Measurements from ENCODE around the gene ME3.

The ME3 gene

GRCh38 chr11:86592047-86592591, 80.3 kb downstream of the ME3 start:
- no peak overlapping the region for H3K9ac ChIP-seq (ENCODE audit: low read length)

GRCh38 chr11:86591631-86592030, 80.8 kb downstream of the ME3 start:
- no peak overlapping the region for H3K4me2 ChIP-seq (ENCODE audit: low read depth, low read length)
- TF ChIP-seq, protein P1, sequence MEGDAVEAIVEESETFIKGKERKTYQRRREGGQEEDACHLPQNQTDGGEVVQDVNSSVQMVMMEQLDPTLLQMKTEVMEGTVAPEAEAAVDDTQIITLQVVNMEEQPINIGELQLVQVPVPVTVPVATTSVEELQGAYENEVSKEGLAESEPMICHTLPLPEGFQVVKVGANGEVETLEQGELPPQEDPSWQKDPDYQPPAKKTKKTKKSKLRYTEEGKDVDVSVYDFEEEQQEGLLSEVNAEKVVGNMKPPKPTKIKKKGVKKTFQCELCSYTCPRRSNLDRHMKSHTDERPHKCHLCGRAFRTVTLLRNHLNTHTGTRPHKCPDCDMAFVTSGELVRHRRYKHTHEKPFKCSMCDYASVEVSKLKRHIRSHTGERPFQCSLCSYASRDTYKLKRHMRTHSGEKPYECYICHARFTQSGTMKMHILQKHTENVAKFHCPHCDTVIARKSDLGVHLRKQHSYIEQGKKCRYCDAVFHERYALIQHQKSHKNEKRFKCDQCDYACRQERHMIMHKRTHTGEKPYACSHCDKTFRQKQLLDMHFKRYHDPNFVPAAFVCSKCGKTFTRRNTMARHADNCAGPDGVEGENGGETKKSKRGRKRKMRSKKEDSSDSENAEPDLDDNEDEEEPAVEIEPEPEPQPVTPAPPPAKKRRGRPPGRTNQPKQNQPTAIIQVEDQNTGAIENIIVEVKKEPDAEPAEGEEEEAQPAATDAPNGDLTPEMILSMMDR (IDR thresholded peaks at IDR 0.05; ENCODE audit: low read length): no peak
- no peak for TF ChIP-seq EZH2phosphoT487 (IDR thresholded peaks at IDR 0.05; ENCODE audit: low read length)
- TF ChIP-seq EZH2 (optimal IDR thresholded peaks at IDR 0.05; ENCODE audit: low read depth, low read length): no peak
- no peaks in the 10 kb centered on the region for H3K36me3 ChIP-seq (replicated peaks; ENCODE audit: insufficient read depth, low read length)
- no peak overlapping the region for H3K27ac ChIP-seq (ENCODE audit: low read length)
- H4K20me1 ChIP-seq (ENCODE audit: insufficient read depth, low read length): no peaks in the 10 kb centered on the region
- H3K79me2 ChIP-seq (ENCODE audit: low read length): no peaks in the 10 kb centered on the region
- no peak overlapping the region for H2AFZ ChIP-seq (ENCODE audit: low read length)
- H3K27me3 ChIP-seq (replicated peaks; ENCODE audit: insufficient read depth, low read length): no peaks in the 10 kb centered on the region
- peaks cover 29% of the 10 kb centered on the region for H3K4me1 ChIP-seq (ENCODE audit: low read length)
- H3K9me2 ChIP-seq (replicated peaks; ENCODE audit: insufficient read depth, low read length): no peaks in the 10 kb centered on the region
- DNase-seq: no peak
- no peaks in the 10 kb centered on the region for H3K9me3 ChIP-seq (replicated peaks; ENCODE audit: insufficient read depth, low read length)
- peaks cover 9% of the 10 kb centered on the region; the same call in 1 of the 2 replicates for H3F3A ChIP-seq (ENCODE audit: insufficient read depth, low read length)
- no peak overlapping the region for H3K9ac ChIP-seq (ENCODE audit: low read length)
- no peak overlapping the region for H3K4me3 ChIP-seq (ENCODE audit: low read length)

More at GRCh38 chr11:86592047-86592591, 80.3 kb downstream of the ME3 start:
- H3K4me3 ChIP-seq (ENCODE audit: low read length): no peak overlapping the region
- peaks cover 9% of the 10 kb centered on the region; the same call in 1 of the 2 replicates for H3F3A ChIP-seq (ENCODE audit: insufficient read depth, low read length)
- H3K4me1 ChIP-seq (ENCODE audit: low read length): peaks cover 29% of the 10 kb centered on the region
- no peaks in the 10 kb centered on the region for H3K9me2 ChIP-seq (replicated peaks; ENCODE audit: insufficient read depth, low read length)
- H3K79me2 ChIP-seq (ENCODE audit: low read length): no peaks in the 10 kb centered on the region
- DNase-seq: no peak
- H4K20me1 ChIP-seq (ENCODE audit: insufficient read depth, low read length): no peaks in the 10 kb centered on the region
- no peaks in the 10 kb centered on the region for H3K36me3 ChIP-seq (replicated peaks; ENCODE audit: insufficient read depth, low read length)
- no peaks in the 10 kb centered on the region for H3K9me3 ChIP-seq (replicated peaks; ENCODE audit: insufficient read depth, low read length)
- H3K4me2 ChIP-seq (ENCODE audit: low read depth, low read length): no peak overlapping the region
- H3K27ac ChIP-seq (ENCODE audit: low read length): peak overlapping the region; percentile 38; the same call in 1 of the 2 replicates
- TF ChIP-seq EZH2phosphoT487 (IDR thresholded peaks at IDR 0.05; ENCODE audit: low read length) (no peak), EZH2 (optimal IDR thresholded peaks at IDR 0.05; ENCODE audit: low read depth, low read length) (no peak)
- TF ChIP-seq, protein P1 (IDR thresholded peaks at IDR 0.05; ENCODE audit: low read length): no peak
- no peak overlapping the region for H2AFZ ChIP-seq (ENCODE audit: low read length)
- no peaks in the 10 kb centered on the region for H3K27me3 ChIP-seq (replicated peaks; ENCODE audit: insufficient read depth, low read length)

DNA sequence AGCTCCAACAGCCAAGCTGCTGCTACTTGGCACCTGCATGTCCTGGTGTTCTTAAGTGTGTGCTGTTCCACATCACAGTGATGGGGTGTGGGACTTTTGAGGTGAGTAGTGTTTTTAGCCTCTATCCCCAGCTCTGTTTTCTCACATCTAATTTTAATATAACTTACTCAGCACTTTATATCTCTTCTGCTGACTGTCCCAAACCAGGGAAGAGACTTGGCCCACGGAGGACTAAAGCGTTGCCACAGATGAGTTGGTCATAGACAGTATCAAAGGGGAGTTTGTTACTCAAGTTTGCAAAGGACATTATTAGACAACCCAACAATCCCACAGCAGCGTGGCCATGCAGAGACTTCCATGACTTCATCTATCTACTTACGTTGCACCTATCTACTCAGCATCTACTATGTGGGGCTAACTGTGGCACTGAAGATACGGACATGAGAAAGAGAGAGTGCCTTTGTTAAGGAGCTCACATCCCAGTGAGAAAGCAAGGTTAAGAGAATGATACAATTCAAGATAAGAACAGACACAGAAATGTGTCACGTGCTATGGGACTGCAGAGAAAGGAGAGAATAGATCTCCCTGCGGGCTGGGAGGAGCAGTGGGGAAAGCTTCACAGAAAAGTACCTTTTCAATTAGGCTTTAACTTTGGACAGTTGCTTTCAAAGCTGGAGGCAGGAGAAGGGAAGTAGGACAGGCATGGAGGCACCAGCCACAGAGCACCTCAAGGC, 82.4 kb downstream of the ME3 start:
- Histone ChIP-seq H3K27ac (ENCODE audit: low read length) (no peak overlapping the region), H3K36me3 (replicated peaks; ENCODE audit: insufficient read depth, low read length) (no peaks in the 10 kb centered on the region), H2AFZ (ENCODE audit: low read length) (no peak overlapping the region), H3K4me3 (ENCODE audit: low read length) (no peak overlapping the region), H3F3A (ENCODE audit: insufficient read depth, low read length) (peaks cover 9% of the 10 kb centered on the region; the same call in 1 of the 2 replicates), H3K4me1 (ENCODE audit: low read length) (peaks cover 29% of the 10 kb centered on the region), H3K9me3 (replicated peaks; ENCODE audit: insufficient read depth, low read length) (no peaks in the 10 kb centered on the region), H3K27me3 (replicated peaks; ENCODE audit: insufficient read depth, low read length) (no peaks in the 10 kb centered on the region), H3K9me2 (replicated peaks; ENCODE audit: insufficient read depth, low read length) (no peaks in the 10 kb centered on the region), H3K4me2 (ENCODE audit: low read depth, low read length) (no peak overlapping the region), H3K79me2 (ENCODE audit: low read length) (no peaks in the 10 kb centered on the region), H3K9ac (ENCODE audit: low read length) (no peak overlapping the region), H4K20me1 (ENCODE audit: insufficient read depth, low read length) (no peaks in the 10 kb centered on the region)
- no peak for DNase-seq
- TF ChIP-seq, protein P1 (IDR thresholded peaks at IDR 0.05; ENCODE audit: low read length): no peak
- TF ChIP-seq EZH2phosphoT487 (IDR thresholded peaks at IDR 0.05; ENCODE audit: low read length): no peak

Measured in MM.1S (cell line).